Mammary epithelial cell (primary cell): Measurements from ENCODE around the gene COLGALT1.

ENCODE experiments used
- CTCF ChIP-seq, 2 donors: IDR thresholded peaks in 1 of 2; conservative IDR thresholded peaks in 1 of 2; 2 replicates each; pipeline ENCODE4 v1.5.1; 2011 to 2012; ENCODE audit warnings: inconsistent platforms in 2 of 2, low read length in 2 of 2, mild to moderate bottlenecking in 2 of 2, control low read depth in 1 of 2, low read depth in 1 of 2; ENCODE audit not compliant: insufficient read depth in 1 of 2; ENCODE audit errors: extremely low read depth in 1 of 2
- EZH2 ChIP-seq: IDR thresholded peaks from 2 replicates; pipeline ENCODE4 v1.6.1; 2012; ENCODE audit warnings: low read length, inconsistent platforms, borderline replicate concordance

GRCh38 chr19:17511724-17512573 lies 43.5 kb upstream of the COLGALT1 start:
- TF ChIP-seq CTCF (conservative IDR thresholded peaks at IDR 0.05 in 1 of 2, IDR thresholded peaks at IDR 0.05 in 1 of 2; ENCODE audit: extremely low read depth in 1 of 2, insufficient read depth in 1 of 2, low read depth in 1 of 2, low read length in 2 of 2), result peak in 1 of 2 donors; percentile 32
- no peak for TF ChIP-seq EZH2
